Stomach (tissue), 9 donors: ENCODE data around the gene CALR. TPM values are rescaled to one million over a fixed set of nuclear protein-coding genes. Genes with fewer than 3 reads are reported as not detected.
A peak's percentile ranks its signal among the peaks of the same experiment; 100 is the strongest.

Experiments used
- DNase-seq, 2 donors: peaks; one replicate each; pipeline versions ENCODE4 v3.0.0 to v3.0.0-alpha.2; 2013 to 2019
- H3K27ac ChIP-seq, 5 donors: fragments of 200-600 bp in 4 of 5; sonication (generic) in 4 of 5; one replicate each; pipeline ENCODE4 v1.5.1; 2013 to 2019; ENCODE audit warnings: mild to moderate bottlenecking in 1 of 5, moderate library complexity in 1 of 5
- H3K27me3 ChIP-seq, 3 donors: fragments of 200-600 bp; sonication (generic); one replicate each; pipeline ENCODE4 v1.5.1; 2017 to 2019; ENCODE audit warnings: mixed run types in 1 of 3
- H3K36me3 ChIP-seq, 4 donors: fragments of 200-600 bp; sonication (generic); 1 replicate in 3 of 4; 2 replicates in 1 of 4; pipeline ENCODE4 v1.5.1; 2016 to 2019
- H3K4me1 ChIP-seq, 4 donors: fragments of 200-600 bp; sonication (generic); one replicate each; pipeline ENCODE4 v1.5.1; 2016 to 2019
- H3K4me3 ChIP-seq, 4 donors: fragments of 200-600 bp; sonication (generic) in 3 of 4; one replicate each; pipeline ENCODE4 v1.5.1; 2016 to 2019; ENCODE audit warnings: mild to moderate bottlenecking in 1 of 4
- H3K9me3 ChIP-seq, 4 donors: fragments of 200-600 bp; sonication (generic); one replicate each; pipeline ENCODE4 v1.5.1; 2016 to 2019
- EP300 ChIP-seq: sonication (generic); formaldehyde crosslinking; IDR thresholded peaks from one replicate; pipeline ENCODE4 v1.6.1; 2017; ENCODE audit warnings: antibody characterized with exemption
- POLR2A ChIP-seq, 4 donors: fragments of 450-650 bp; IDR thresholded peaks; one replicate each; pipeline ENCODE4 v1.6.1; 2016; ENCODE audit warnings: antibody characterized with exemption in 4 of 4, control low read depth in 2 of 4, mild to moderate bottlenecking in 1 of 4, moderate library complexity in 1 of 4
- POLR2AphosphoS5 ChIP-seq, 3 donors: sonication (generic); formaldehyde crosslinking; IDR thresholded peaks; one replicate each; pipeline ENCODE4 v1.6.1; 2016; ENCODE audit warnings: antibody characterized with exemption in 3 of 3
- WGBS, 5 donors: extraction: QIAGEN DNeasy Blood & Tissue Kit in 3 of 5; methylation state at CpG; one replicate each; pipeline versions ENCODE4 v1.1.5 to v1.1.7; 2013 to 2018; 5-methylcytosine and 5-hydroxymethylcytosine counted together
- intact Hi-C: fragments of 100-400 bp; cut with DNase I; formaldehyde crosslinking; loops from one replicate; pipeline ENCODE4 v1.15.1; 2023; ENCODE audit warnings: low total_unique reads
- polyA plus RNA-seq, 3 donors: library from polyadenylated mRNA; stranded (reverse); fragments of 200-250 nt; gene quantifications; one replicate each; pipeline ENCODE4 v1.2.3, GENCODE V29; 2013
- total RNA-seq, 5 donors: library from RNA; depleted of rRNA; stranded (reverse); fragments of >200 nt; gene quantifications; one replicate each; pipeline versions ENCODE4 v1.1.0 to v1.2.3, GENCODE V29; 2014 to 2016
- TF ChIP-seq, protein P1 (sequence below), 7 experiments: fragments of 450-650 bp in 4 of 7; fragments of 200-600 bp in 3 of 7; sonication (generic) in 3 of 7; IDR thresholded peaks; one replicate each; pipeline ENCODE4 v1.5.1; 2016 to 2019; ENCODE audit warnings: antibody characterized with exemption in 7 of 7, control low read depth in 2 of 7, mild to moderate bottlenecking in 1 of 7
- donor health status: healthy with polysubstance abuse.
- donor health status: Bipolar disorder and iron deficiency.
- donor health status: healthy.

CALR gene
- total and polyA plus RNA-seq, 8 donors: 71.2 to 947 (median 354) TPM

DNA sequence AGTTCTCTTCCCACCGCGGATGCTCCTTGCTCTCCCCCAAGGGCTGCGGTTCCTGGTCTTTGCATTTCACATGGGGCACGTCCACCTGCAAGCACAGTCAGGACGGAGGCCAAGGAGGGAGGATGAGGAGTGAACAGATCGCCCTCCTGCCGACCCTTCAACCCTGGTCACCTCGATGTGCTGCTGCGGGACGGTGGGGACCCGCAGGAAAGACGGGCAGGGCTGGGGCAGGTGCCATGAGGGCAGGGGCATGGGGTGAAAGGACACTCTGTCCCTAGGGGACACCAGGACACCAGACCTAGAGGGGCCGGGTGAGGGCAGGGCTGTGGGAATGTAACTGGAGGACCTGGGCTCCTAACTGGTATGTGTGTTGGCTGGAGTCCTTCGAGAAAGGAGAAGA lies 20.2 kb upstream of the CALR start:
- Histone ChIP-seq H3K4me3 (no peak overlapping the region), H3K27me3 (no peaks in the 10 kb centered on the region), H3K9me3 (no peaks in the 10 kb centered on the region), H3K27ac (no peak overlapping the region), H3K4me1 (peaks cover 12 to 28% (median 22%) of the 10 kb centered on the region in 4 donors), H3K36me3 (peaks cover 9 to 13% (median 12%) of the 10 kb centered on the region in 4 donors)
- WGBS, 5 donors: 92 to 96% (median 94%) methylated on average over 14 of the region's 14 CpGs
- no peak for TF ChIP-seq POLR2A (IDR thresholded peaks at IDR 0.05)
- intact Hi-C loops: no loop called here
- DNase-seq: no peak

DNA sequence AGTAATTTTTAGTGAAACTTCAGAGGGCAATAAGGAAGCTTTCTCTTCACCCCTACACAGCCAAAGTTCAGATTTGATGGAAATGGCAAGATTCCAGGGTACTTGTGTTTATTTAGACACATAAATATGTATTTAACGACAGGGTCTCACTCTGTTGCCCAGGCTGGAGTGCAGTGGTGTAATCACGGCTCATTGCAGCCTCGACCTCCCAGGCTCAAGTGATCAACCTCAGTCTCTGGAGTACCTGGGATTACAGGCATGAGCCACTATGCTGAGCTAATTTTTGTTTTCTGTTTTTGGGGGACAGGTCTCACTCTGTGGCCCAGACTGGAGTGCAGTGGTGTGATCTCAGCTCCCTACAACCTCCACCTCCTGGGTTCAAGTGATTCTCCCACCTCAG lies 17.4 kb upstream of the CALR start:
- intact Hi-C loops: no loop called here

DNA sequence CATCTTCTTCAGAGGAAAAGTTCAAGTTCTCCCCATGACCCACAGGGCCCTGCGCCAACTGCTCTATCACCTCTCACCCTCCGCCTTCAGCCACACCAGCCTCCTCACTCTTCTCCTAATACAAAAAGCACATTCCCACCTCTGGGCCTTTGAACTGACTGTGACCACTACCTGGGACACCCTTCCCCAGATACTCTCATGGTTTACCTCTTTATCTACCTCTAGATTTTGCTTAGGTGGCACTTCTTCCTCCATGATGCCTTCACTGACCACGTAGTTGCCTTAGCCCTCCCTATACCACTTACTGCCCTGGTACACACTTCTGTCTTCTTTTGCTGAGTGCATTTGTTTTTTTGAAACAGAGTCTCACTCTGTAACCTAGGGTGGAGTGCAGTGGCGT lies 15.4 kb upstream of the CALR start:
- peaks cover 3 to 14% (median 11%) of the 10 kb centered on the region in 4 donors for H3K4me1 ChIP-seq
- no peaks in the 10 kb centered on the region for H3K9me3 ChIP-seq
- no peaks in the 10 kb centered on the region for H3K27me3 ChIP-seq
- WGBS, 5 donors: 93 to 99% (median 97%) methylated on average over 4 of the region's 4 CpGs
- H3K4me3 ChIP-seq: no peak overlapping the region
- TF ChIP-seq POLR2AphosphoS5 (IDR thresholded peaks at IDR 0.05) (no peak), POLR2A (IDR thresholded peaks at IDR 0.05) (no peak), EP300 (no peak)
- TF ChIP-seq, protein P1, sequence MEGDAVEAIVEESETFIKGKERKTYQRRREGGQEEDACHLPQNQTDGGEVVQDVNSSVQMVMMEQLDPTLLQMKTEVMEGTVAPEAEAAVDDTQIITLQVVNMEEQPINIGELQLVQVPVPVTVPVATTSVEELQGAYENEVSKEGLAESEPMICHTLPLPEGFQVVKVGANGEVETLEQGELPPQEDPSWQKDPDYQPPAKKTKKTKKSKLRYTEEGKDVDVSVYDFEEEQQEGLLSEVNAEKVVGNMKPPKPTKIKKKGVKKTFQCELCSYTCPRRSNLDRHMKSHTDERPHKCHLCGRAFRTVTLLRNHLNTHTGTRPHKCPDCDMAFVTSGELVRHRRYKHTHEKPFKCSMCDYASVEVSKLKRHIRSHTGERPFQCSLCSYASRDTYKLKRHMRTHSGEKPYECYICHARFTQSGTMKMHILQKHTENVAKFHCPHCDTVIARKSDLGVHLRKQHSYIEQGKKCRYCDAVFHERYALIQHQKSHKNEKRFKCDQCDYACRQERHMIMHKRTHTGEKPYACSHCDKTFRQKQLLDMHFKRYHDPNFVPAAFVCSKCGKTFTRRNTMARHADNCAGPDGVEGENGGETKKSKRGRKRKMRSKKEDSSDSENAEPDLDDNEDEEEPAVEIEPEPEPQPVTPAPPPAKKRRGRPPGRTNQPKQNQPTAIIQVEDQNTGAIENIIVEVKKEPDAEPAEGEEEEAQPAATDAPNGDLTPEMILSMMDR (IDR thresholded peaks at IDR 0.05): no peak
- H3K27ac ChIP-seq: no peak overlapping the region
- H3K36me3 ChIP-seq: peaks cover 54 to 60% (median 59%) of the 10 kb centered on the region in 4 donors
- intact Hi-C loops: no loop called here
- DNase-seq: no peak

More for the DNA sequence above, 17.4 kb upstream of the CALR start:
- Histone ChIP-seq H3K36me3 (peaks cover 37 to 40% (median 40%) of the 10 kb centered on the region in 4 donors), H3K4me1 (peaks cover 3 to 14% (median 11%) of the 10 kb centered on the region in 4 donors), H3K4me3 (no peak overlapping the region), H3K27me3 (no peaks in the 10 kb centered on the region), H3K27ac (peak overlapping the region in 2 of 5 donors; percentile 19 to 84), H3K9me3 (no peaks in the 10 kb centered on the region)
- DNase-seq: no peak
- no peak for TF ChIP-seq POLR2A (IDR thresholded peaks at IDR 0.05)
- TF ChIP-seq EP300: no peak
- no peak for TF ChIP-seq POLR2AphosphoS5 (IDR thresholded peaks at IDR 0.05)
- TF ChIP-seq, protein P1 (IDR thresholded peaks at IDR 0.05): no peak
- 41 to 54% (median 43%) methylated on average over 3 of the region's 3 CpGs for WGBS, 5 donors

DNA sequence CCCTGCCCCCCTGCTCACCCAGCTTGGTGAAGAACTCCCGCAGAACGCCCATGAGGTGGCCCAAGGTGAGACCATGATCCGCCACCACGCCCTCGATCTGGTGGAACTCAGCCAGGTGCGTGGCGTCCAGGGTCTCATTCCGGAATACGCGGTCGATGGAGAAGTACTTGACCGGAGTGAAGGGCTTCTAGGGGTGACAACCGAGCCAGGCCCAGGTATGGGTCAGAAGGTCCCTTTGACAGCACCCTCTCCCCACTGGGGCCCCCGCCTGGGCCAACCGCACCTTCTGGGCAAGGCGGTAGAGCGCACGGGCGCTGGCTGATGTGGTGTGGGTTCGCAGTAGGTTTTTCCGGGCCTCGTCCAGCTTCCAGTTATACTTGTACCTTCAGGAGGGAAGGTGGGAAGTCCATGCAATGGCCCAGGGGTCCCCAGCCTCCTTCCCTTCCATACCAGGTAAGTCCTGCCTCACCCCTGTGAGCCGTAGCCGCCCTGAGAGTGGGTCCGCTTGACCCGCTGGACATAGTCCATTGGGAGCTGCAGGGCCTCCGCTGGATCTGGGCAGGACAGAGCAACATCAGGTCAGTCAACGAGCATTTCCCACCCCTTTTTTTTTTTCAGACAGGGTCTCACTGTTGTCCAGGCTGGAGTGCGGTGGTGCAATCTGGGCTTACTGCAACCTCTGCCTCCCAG lies 13.6 kb upstream of the CALR start:
- intact Hi-C loops: no loop called here
- no peak for DNase-seq
- no peak for TF ChIP-seq POLR2AphosphoS5 (IDR thresholded peaks at IDR 0.05)
- TF ChIP-seq, protein P1 (IDR thresholded peaks at IDR 0.05): no peak
- TF ChIP-seq EP300: no peak
- no peak for TF ChIP-seq POLR2A (IDR thresholded peaks at IDR 0.05)
- no peak overlapping the region for H3K4me3 ChIP-seq
- WGBS, 5 donors: 90 to 96% (median 95%) methylated on average over 14 to 29 of the region's 29 CpGs
- peaks cover 72 to 78% (median 77%) of the 10 kb centered on the region in 4 donors for H3K36me3 ChIP-seq
- H3K27me3 ChIP-seq: no peaks in the 10 kb centered on the region
- H3K9me3 ChIP-seq: no peaks in the 10 kb centered on the region
- no peak overlapping the region for H3K27ac ChIP-seq
- H3K4me1 ChIP-seq: peaks cover 0 to under 1% (median under 1%) of the 10 kb centered on the region in 4 donors
